Thoracic aorta (tissue), 2 donors: ENCODE measurements around the gene CALHM1. TPM values are rescaled to one million over a fixed set of nuclear protein-coding genes. Genes with fewer than 3 reads are reported as not detected.
"Not testable (repeated sequence)": the region's sequence is repeated elsewhere in the genome, so short reads cannot be mapped to it uniquely, and the experiment has no call there.

Experiments
- ATAC-seq: fragments of 150-250 bp; one replicate; pipeline ENCODE4 v1.8.0; 2017; ENCODE audit warnings: low read depth; ENCODE audit not compliant: insufficient number of reproducible peaks, low FRiP score
- DNase-seq: peaks from one replicate; pipeline ENCODE4 v3.0.0-alpha.2; 2020; ENCODE audit warnings: low spot score
- H3K27ac ChIP-seq, 2 donors: fragments of 200-600 bp; sonication (generic); 1 replicate in 1 of 2; 2 replicates in 1 of 2; pipeline ENCODE4 v1.5.1; 2016; ENCODE audit warnings: mild to moderate bottlenecking in 2 of 2, moderate library complexity in 2 of 2
- H3K27me3 ChIP-seq: fragments of 200-600 bp; sonication (generic); replicated peaks from 2 replicates; pipeline ENCODE4 v1.6.0; 2016; ENCODE audit warnings: mild to moderate bottlenecking; ENCODE audit not compliant: insufficient read depth
- H3K36me3 ChIP-seq: fragments of 200-600 bp; sonication (generic); one replicate; pipeline ENCODE4 v1.5.1; 2016
- H3K4me1 ChIP-seq, 2 donors: fragments of 200-600 bp; sonication (generic); 1 replicate in 1 of 2; 2 replicates in 1 of 2; pipeline versions ENCODE4 v1.5.1 to v1.6.0; 2016; ENCODE audit warnings: low read depth in 2 of 2, mild to moderate bottlenecking in 1 of 2; ENCODE audit not compliant: control insufficient read depth in 1 of 2
- H3K4me3 ChIP-seq: fragments of 200-600 bp; sonication (generic); 2 replicates; pipeline ENCODE4 v1.5.1; 2016; ENCODE audit warnings: mild to moderate bottlenecking
- H3K9me3 ChIP-seq: fragments of 200-600 bp; sonication (generic); 2 replicates; pipeline ENCODE4 v1.5.1; 2016
- CTCF ChIP-seq: fragments of 200-600 bp; sonication (generic); IDR thresholded peaks from one replicate; pipeline ENCODE4 v1.5.1; 2019; ENCODE audit warnings: antibody characterized with exemption
- total RNA-seq, 2 donors: library from RNA; depleted of rRNA; stranded (reverse); fragments of >200 nt; gene quantifications; one replicate each; pipeline versions ENCODE4 v1.1.0 to v1.2.3, GENCODE V29; 2016

CALHM1 gene
- total RNA-seq, 2 donors from 2014 or later = not detected

- ATAC-seq (no peak), DNase-seq (no peak)
- TF ChIP-seq CTCF = no peak
- Histone ChIP-seq H3K36me3 (no peaks in the 10 kb centered on the region), H3K27ac (no peak overlapping the region), H3K9me3 (no peaks in the 10 kb centered on the region), H3K27me3 (no peaks in the 10 kb centered on the region), H3K4me3 (no peak overlapping the region), H3K4me1 (no peaks in the 10 kb centered on the region)
Observed at GRCh38 chr10:103487410-103487708, 28.7 kb upstream of the CALHM1 start.

- not testable (repeated sequence) for ATAC-seq, H3K36me3 ChIP-seq, H3K9me3 ChIP-seq, H3K27me3 ChIP-seq, DNase-seq, H3K4me1 ChIP-seq, H3K4me3 ChIP-seq, H3K27ac ChIP-seq
Observed at GRCh38 chr10:103486635-103487409, 28.1 kb upstream of the CALHM1 start.

- peak; percentile 72 for TF ChIP-seq CTCF
- ATAC-seq (no peak), DNase-seq (no peak)
- Histone ChIP-seq H3K27me3 (no peaks in the 10 kb centered on the region), H3K4me1 (no peaks in the 10 kb centered on the region), H3K27ac (no peak overlapping the region), H3K9me3 (no peaks in the 10 kb centered on the region), H3K4me3 (no peak overlapping the region), H3K36me3 (no peaks in the 10 kb centered on the region)
Observed at GRCh38 chr10:103481974-103482531, 23.4 kb upstream of the CALHM1 start.

GRCh38 chr10:103480521-103480920 lies 21.8 kb upstream of the CALHM1 start:
- ATAC-seq = no peak
- DNase-seq = no peak
- no peak for TF ChIP-seq CTCF
- Histone ChIP-seq H3K9me3 (no peaks in the 10 kb centered on the region), H3K27me3 (no peaks in the 10 kb centered on the region), H3K4me1 (no peaks in the 10 kb centered on the region), H3K36me3 (no peaks in the 10 kb centered on the region), H3K4me3 (no peak overlapping the region), H3K27ac (no peak overlapping the region)

- Histone ChIP-seq H3K36me3 (no peaks in the 10 kb centered on the region), H3K27ac (no peak within 1 kb of the TSS), H3K4me1 (no peaks in the 10 kb centered on the region), H3K27me3 (no peaks in the 10 kb centered on the region), H3K9me3 (no peaks in the 10 kb centered on the region), H3K4me3 (no peak within 1 kb of the TSS)
- ATAC-seq = no peak
- TF ChIP-seq CTCF = no peak
- no peak for DNase-seq
Observed at GRCh38 chr10:103479135-103479534, 20.4 kb upstream of the CALHM1 start, which contains the start of gene CALHM3. Gene CALHM3 (minus strand): TSS chr10:103479240. CDS start chr10:103479032, 208 bp downstream.
